ENCODE measurements around the gene NPHP4.

- TF ChIP-seq YY1 (IDR thresholded peaks at IDR 0.05; ENCODE audit: insufficient read depth, insufficient read length) (no peak), ZNF274 (IDR thresholded peaks at IDR 0.05; ENCODE audit: low read depth, low read length) (no peak)
Observed at GRCh38 chr1:5950994-5951785, 41.0 kb downstream of the NPHP4 start.
